GM12873 (cell line): ENCODE data around the gene EEPD1.

Source experiments
- TF ChIP-seq, protein P1 (sequence below): IDR thresholded peaks from 2 replicates; pipeline ENCODE4 v1.5.1; 2012; ENCODE audit warnings: low read depth, mild to moderate bottlenecking, moderate library complexity, low read length, control low read depth; ENCODE audit not compliant: insufficient read depth; ENCODE audit errors: missing control alignments

Gene EEPD1

DNA sequence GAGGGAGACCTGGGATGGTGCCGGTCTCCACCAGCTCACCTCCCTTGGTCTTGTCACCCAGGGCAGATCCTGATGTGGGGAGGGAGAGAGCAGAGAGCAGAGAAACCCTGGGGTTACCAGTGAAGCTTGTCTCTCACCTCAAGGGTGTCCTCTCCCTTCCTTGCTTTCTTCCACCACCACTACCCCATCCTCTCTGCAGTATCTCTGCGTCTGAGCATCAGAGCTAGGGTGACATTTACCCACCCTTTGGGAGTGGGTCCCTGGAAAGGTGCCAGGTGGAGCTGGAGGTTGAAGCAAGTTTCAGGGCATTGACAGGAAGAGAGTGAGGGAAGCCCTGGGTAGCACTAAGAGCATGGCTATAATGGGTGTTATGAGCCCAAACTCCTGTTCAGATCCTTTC, 161.4 kb downstream of the EEPD1 start:
- TF ChIP-seq, protein P1, sequence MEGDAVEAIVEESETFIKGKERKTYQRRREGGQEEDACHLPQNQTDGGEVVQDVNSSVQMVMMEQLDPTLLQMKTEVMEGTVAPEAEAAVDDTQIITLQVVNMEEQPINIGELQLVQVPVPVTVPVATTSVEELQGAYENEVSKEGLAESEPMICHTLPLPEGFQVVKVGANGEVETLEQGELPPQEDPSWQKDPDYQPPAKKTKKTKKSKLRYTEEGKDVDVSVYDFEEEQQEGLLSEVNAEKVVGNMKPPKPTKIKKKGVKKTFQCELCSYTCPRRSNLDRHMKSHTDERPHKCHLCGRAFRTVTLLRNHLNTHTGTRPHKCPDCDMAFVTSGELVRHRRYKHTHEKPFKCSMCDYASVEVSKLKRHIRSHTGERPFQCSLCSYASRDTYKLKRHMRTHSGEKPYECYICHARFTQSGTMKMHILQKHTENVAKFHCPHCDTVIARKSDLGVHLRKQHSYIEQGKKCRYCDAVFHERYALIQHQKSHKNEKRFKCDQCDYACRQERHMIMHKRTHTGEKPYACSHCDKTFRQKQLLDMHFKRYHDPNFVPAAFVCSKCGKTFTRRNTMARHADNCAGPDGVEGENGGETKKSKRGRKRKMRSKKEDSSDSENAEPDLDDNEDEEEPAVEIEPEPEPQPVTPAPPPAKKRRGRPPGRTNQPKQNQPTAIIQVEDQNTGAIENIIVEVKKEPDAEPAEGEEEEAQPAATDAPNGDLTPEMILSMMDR = no peak

GRCh38 chr7:36315309-36315944, 162.4 kb downstream of the EEPD1 start:
- TF ChIP-seq, protein P1 = no peak

DNA sequence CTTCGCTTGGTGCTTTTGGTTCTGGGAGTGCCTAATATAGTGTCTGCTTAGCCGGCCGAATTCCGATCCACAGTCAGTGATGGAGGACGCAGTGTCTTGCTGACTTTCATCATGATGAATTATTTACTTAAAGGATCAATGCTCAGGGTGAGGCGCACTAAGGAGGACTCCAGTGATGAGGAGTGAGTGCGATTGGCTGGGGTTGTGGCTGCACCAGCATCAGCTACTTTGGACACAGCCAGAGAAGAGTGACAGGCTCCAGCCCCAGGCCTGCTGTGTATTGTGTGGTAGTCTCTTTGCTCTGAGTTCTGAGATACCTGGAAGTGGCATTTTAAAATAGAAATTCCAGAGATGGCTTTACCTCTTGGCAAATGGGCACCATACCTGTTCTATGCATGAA, 163.3 kb downstream of the EEPD1 start:
- TF ChIP-seq, protein P1 = no peak

- TF ChIP-seq, protein P1 = no peak
Observed at GRCh38 chr7:36317276-36317675, 164.2 kb downstream of the EEPD1 start.

DNA sequence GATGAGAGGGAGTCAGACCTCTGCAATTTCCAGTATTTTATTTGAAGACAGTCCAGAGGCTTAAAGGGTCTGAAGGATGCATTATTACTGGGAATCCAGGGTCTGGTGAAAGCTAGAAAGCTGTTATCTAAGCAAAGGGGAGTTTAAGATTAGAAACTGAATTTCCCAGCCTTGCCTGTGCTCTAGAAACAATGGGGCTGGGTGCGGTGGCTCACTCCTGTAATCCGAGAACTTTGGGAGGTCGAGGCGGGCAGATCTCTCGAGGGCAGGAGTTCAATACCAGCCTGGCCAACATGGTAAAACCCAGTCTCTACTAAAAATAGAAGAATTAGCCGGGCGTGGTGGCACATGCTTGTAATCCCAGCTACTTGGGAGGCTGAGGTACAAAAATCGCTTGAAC, 165.1 kb downstream of the EEPD1 start:
- TF ChIP-seq, protein P1 = no peak

DNA sequence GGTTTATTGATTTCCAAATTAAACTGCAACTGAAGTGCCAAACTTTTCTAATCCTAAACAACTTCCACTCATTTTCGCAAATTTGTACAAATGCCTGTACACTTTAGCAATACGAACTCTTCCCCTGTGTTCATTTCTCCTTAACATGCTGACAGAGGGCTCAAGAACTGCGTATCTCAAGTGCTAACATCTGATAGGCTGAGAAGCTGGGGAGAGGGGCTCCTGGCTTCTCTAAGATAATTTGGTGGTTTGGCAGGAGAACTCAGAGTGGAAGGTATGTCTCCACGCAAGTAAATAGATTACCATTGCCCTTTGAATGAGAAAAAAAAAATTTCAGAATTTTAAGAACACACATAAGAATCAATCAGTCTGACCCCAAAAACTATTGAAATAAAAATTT, 183.3 kb downstream of the EEPD1 start:
- TF ChIP-seq, protein P1 = no peak

DNA sequence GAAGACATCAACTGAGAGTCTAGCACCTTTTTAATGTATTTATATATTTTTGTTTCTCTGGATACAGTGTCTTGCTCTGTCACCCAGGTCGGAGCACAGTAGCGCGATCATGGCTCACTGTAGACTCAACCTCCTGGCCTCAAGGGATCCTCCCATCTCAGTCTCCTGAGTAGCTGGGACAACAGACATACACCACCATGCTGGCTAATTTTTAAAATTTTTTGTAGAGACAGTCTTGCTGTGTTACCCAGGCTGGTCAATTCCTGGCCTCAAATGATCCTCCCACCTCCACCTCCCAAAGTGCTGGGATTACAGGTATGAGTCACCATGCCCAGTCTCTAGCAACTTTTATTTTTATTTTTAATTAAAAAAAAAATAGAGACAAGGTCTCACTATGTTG, 185.2 kb downstream of the EEPD1 start:
- TF ChIP-seq, protein P1 = no peak
